ENCODE data around the gene CABLES1.
A peak's percentile ranks its signal among the peaks of the same experiment; 100 is the strongest.

Gene CABLES1

DNA sequence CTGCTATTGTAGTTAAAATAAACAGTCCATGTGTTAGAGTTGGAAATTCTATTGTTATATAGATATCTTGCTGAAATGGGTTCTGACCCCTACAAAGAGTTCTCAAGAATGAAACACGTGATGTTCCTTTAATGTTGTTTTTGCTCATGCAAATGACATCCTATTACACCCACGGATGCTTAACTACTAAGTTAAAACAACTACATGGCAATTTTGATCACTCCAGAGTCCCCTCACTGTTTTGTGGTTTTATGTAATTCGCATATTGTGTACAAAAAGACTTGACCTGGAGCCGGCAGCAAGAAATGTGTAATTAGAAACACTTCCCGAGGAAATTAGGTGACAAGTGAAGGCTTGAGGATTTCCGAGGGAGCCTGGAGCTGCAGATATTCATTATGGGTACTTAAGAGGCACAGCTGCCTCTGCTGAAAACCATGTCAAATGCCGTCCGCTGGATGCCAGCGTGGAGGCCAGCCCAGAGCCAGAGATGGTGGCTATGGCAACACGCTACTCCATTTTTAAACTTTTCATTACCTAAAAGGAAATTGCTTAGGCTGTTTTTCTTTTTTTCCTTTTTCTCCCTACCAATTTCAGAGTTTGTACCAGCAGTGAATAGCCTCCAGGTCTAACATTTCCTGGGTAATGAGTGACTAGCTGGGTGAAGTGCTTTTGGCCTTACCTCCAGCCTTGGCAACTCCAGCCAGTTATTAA, 21.0 kb upstream of the CABLES1 start:
- no peak for DNase-seq

DNA sequence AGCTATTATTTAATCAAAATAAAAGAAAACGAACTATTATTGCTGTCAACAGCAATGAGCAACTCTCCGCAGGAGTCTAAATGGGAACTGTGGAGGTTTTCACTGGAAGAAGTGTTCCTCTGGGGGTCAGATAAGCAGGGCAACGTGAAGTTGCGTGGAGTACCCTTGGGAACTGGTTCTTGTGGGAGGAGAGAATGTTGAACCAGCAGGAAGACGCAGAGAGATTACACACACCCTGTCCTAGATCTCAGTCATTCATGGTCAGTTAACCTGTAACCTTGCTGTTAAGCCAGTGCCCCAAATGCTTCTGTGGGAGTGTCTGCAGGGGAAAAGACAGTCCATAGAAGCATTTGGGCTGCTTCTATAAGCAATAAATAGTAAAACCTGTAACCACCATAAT, 20.4 kb upstream of the CABLES1 start:
- no peak for DNase-seq

GRCh38 chr18:23115683-23116096, 19.6 kb upstream of the CABLES1 start:
- no peak for DNase-seq

DNA sequence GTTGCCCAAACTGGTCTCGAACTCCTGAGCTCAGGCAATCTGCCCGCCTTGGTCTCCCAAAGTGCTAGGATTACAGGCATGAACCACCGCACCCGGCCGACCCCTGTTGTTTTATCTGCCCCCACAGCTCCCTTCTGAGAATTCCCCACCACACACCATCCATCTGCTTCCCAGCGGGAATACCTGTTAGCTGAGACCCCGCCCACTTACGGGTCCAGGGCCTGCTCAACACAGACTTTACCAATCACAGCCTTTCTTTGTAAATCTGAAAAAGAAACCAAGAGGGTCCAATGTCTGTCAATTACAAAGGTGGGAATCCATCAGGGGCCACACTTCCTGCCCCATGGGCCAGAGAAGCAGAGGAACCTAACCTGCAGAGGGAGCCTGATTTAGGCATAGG, 14.2 kb upstream of the CABLES1 start:
- DNase-seq, result no peak

DNA sequence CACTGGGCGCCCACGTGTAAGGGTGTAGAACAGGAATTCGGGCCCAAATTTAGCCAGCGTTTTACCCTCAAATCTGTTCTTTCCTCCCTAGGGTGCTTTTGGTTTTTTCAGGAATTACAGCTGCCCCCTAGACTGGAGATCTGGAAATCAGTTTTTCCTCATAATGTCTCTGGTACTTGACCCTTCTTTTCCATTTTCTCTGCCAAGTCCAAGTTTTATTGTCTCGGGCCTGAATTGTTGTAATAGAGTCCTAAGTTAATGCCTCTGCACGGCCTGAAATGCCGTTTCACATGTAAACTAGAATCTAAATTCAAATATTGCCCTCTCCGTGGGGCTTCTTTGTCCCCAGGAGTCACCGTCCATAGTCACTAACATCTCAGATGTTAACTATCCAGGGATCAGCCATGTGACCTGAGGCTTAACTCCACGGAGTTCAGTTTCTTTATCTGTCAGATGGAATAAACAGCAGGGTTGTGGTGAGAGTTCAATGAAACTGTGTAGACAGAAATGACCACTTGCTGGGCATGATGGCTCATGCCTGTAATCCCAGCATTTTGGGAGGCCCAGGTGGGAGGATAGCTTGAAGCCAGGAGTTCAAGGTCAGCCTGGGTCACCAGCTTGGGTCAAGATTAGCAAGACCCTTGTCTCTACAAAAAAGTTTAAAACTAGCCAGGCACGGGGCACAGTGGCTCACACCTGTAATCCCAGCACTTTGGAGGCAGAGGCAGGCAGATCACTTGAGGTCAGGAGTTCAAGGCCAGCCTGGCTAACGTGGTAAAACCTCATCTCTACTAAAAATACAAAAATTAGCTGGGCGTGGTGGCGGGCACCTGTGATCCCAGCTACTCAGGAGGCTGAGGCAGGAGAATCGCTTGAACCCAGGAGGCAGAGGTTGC, 12.7 kb upstream of the CABLES1 start:
- DNase-seq, result no peak

DNA sequence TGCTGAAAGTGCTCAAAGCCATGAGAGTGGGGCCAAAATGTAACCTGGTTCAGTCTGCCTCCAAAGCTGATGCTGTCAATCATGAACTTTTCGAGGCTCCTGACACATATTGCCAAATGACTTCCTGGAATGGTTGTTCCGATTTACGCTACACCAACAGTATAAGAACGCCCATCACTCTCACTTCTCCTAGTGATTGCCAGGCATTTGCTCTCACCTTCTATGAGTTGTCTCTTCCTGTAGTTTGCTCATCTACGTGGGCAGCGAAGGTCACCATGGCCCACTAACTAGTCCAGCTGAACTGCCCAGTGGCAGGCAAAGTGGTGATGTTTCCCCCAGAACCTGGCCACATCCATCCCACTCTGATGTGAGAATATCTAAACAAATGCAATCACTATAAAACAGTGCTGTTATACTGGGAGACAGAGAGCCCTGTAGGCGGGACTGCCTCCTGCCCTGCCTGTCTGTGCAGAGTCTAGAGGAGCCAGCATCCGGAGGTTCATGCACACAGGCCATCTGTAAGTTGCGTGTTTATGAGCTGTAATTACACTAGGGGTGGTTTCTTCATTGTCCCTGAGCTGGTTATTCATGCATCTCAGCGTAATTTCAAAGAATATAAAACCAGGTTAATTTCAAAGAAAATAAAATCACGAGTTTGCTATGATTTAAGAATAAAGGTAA, 8.8 kb upstream of the CABLES1 start:
- peak; percentile 54 to 65 for DNase-seq

DNA sequence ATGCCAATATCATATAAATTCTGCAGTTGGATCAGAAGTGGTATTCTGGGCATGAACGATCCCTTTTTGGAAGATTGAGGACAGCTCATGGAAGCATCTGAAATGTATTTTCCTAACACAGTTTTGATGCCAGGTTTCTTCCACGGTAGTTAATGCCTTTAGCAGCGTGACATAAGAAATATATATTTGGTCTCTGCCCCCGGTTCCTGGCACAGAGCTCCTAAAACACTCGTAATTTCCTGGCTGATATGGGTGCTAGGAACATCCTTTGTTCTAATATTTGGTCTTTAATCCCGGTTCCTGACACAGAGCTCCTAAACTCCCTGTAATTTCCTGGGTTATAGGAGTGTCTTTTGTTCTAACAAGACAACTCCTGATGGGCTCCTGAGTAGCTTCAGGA, 8.2 kb upstream of the CABLES1 start:
- no peak for DNase-seq

- no peak for DNase-seq
These were observed 5.8 kb upstream of the CABLES1 start for GRCh38 chr18:23129355-23130002.

GRCh38 chr18:23131693-23132319, 3.5 kb upstream of the CABLES1 start:
- DNase-seq, result peak; percentile 69 to 87

DNA sequence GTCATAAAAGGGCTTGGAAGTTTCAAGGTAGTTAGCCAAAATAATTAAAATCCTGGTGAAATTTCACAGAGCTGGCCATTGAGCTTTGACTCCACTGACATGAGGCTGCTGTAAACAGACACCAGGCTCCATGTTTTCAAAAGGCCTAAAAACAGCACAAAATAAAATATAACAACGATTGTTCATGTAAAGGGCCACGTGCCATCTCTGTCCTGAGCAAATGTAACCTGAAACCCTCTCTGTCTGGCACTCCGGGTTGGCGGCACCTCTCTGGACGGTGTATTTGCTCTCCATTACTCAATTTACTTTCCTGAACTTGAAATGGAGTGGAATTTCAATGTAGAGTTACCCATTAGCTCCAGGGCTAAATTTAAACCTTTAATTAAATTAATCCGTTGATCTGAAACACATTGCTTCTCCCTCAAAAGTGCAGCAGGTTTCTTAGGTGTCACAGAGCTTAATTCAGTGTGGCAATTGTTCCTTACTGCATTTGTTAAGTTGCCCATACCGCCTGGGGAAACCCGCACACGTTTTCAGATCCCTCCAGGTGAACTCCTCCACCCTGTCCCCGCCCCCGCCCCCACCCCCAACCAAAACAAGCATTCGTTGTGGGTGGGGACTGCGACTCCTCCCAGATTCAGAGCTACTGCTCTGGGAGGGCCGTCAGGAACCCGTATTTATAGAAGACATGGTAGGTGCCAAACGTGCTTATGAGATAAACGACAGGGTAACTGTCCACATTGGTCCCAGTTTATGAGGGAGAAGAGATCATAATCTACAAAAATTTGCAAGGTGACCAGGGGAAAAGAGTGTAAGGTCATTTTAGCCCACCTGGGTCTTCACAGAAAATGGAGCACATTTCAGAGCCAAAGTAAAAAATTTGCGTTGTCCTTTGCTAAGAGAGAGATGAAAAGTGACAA, 1.2 kb upstream of the CABLES1 start:
- DNase-seq, result no peak

GRCh38 chr18:23135550-23136325, 453 bp downstream of the CABLES1 start:
- peak in 1 of 2 donors; percentile 23 for DNase-seq

- DNase-seq, result no peak
These were observed 1.2 kb downstream of the CABLES1 start for GRCh38 chr18:23136326-23137096.

- DNase-seq, result peak in 1 of 2 donors; percentile 13
These were observed 1.9 kb downstream of the CABLES1 start for GRCh38 chr18:23137097-23137635.

DNA sequence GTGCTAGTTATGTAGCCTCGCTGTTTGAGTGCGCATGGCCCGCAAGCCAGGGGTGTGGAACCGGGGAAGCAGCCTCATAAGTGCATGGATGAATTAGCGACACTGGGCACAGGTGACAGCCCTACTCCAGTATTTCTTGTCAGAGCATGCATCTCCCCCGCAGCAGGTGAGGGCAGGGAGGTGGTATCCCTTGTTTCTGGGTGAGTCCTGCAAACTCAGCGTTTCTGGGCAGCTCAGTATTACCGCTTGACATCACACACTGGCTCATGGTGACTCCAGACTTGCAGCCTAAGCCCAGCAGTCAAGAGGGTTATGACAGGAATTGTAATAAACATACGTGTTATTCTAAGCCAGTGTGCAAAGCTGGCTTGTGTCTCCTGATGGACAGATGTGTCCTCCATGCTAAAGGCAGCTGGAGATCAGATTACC, 2.5 kb downstream of the CABLES1 start:
- DNase-seq, result no peak

DNA sequence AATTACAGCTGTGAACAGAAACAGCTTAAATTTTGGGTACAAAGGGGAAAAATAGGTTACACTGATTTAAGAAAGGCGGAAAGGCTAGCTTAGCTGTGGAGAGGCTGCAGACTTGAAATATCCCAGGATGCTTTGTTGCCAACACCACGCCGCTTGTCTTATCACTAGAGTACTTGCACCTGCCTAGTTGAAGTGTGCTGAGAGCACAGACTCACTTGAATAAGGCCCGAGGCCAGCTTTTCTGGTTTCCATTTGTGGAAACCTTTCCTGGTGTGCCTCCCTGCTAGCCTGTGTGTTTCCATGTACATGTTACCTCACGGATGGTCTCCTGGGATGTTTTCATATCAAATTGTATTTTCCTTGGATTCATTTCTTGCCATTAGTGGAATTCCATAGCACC, 3.2 kb downstream of the CABLES1 start:
- DNase-seq, result no peak

- DNase-seq, result no peak
These were observed 6.1 kb downstream of the CABLES1 start for GRCh38 chr18:23141104-23141999.

DNA sequence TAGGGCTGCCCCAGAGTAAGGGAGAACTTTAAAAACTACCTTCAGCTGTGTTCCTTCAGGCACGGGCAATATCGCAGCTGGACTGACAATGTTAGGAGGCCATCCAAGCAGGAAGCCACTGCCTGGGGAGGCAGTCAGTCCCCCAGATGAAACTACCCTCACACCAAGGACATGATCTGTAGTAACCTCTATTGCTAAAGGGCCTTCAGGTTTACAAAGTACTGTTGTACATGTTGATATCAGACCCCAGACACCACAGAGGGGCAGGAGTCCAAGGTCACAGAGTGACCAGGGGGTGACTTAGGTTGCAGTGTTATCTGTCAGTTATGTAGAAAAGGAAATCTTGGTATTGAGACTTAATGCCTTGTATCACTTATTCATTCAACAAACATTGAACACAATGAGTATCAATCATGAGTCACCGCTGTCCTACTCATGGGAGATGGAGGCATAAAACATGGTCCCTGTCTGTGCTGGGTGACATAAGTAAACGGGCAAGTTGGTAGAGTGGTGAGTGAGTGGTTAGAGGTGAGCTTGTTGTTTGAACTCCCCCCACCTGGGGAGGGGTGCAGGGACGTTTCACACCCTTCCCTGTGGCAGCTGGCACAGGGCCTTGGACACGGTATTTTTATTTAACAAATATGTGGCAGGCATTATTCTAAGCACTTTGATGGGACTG, 7.1 kb downstream of the CABLES1 start:
- DNase-seq, result no peak

Measured in inflammatory macrophage treated with lipopolysaccharide for 1 hour (primary cell).